8988T (cell line): ENCODE results near the gene IL17F.

Source experiments
- DNase-seq: peaks from one replicate; pipeline ENCODE4 v3.0.0; 2011

IL17F gene

DNA sequence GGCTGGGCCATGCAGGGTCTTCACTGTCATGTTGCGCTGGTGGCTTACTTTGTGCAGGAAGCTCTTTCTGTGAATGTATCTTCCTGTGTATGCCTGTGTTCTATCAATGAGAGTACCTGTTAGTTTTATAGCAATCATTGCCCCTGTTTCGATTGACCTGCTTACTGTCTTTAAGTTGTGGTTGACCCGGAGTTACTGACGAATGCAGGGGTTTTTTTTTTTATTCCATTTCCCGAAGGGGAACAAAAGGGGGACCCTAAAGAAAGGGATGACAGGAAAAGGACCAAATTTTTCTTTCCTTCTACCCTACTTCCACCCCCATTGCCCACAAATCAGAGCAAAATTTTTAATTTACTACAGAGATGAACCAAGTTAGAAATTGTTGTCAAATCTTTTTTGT lies at the start of gene IL17F:
TSS of gene IL17F (minus strand) at position 101 of the 400 bp plus-strand sequence. CDS start at position 30, 71 bp downstream.
- no peak for DNase-seq

DNA sequence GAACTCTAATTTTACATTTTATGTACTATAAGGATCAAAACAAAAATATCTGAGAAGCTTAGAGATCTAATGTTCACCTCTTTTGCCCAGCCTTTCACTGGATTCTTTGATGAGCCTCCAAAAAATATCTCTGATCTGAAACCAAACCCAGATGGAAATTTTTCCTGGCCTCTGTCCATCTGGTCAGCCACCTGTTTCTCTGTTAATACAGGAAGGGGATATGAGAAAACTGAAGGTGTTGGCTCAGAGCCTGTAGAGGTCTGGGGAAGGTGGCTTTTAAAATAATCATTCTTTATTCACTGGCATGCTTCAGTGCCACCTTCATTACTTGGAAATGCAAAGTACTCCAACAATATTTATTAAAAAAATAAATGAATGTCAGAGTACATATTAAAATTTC lies 48.8 kb upstream of the IL17F start:
- DNase-seq, result no peak

DNA sequence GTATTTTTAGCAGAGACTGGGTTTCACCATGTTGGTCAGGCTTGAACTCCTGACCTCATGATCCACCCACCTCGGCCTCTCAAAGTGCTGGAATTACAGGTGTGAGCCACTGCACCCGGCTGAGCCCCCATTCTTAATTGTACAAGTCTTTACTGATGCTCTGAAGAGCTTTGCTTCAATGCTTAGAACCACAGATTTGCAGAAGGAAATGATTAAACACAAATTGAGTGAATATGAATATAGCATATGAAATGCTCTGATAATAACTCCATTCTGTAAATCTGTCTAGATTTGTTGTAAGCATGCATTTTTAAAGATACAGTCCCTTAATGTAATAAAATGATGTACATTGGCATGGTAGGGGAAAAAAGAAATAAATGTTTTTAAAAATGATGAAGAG lies 44.5 kb upstream of the IL17F start:
- DNase-seq, result no peak

DNA sequence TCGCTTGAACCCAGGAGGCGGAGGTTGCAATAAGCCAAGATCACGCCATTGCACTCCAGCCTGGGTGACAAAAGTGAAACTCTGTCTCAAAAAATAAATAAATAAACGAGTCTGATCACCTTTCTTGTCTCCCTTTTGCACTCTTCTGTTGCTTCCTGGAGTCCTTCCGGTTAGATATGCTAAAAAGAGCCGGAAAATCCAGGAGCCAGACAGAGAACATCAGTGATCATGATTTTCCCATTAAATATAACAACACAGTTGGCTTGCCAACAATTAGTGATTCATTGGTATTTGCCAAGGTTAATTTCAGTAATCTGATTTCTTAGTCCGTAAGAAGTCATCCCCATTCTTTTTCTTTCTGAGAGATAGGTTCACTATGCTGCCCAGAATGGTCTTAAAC lies 43.9 kb upstream of the IL17F start:
- no peak for DNase-seq

DNA sequence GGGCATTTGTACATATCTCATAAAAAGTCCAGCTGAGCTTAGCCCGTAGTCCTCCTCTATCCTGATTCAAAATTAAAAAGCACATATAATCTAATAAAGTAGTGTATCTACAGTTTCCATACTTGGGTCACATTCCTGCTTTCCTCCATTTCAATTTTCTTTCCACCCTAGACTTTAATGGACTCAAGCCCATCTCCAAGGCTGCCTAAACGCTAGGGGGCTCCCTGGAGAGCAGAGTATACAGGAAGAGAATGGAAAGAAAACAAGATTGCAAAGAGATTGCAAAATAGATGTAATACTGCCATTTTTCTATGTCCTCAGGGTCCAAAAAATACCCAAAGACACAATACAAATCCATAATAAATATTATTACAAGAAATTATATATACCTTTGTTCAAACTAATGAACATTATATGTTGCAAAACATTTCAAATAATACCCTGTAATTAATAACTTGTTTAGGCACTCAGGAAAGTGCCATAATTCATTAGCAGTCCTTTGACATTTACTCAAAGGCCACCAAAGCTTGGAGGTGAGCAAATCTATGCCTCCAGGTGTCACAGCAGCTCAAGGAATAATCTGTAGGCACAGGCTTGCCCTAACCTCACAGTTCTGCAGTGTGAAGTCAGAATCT lies 42.6 kb upstream of the IL17F start:
- DNase-seq, result peak; percentile 31

DNA sequence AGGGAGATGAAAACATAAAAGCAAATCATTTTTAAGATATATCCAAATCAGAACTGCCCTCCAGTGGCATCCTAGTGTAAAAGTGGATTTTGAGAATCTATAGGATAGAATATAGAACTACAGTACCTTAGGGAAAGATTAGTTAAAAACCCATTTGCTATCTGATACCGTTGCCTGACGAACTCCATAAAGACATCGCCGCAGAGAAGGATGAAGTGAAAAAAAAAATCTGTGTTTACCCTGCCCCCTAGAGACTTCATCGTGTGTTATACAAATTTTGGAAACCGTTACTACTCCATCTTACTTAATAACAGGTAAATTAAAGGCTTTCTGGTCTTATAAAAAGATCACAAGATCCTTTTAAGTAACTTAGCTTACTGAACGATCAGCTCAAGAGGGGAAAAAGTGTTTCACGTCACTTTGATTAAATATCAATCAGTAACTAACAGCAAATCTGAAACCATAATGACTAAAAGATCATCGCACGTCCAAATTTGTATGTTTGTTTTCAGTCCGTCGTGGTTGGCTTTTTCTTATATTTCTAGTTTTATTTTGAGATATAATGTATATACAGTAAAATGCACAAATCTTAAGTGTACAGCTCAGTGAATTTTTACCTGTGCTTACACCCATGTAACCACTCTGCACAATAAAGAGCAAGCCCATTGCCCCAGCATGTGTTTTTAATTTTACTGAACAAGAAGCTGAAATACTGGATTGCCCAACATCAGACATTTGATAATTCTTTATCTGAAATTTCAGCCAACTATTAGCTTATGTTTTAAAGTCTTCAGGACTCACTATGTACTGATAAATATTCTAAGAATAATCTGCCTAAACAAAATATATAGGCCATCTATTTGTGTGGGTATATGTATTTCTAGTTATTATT lies 41.1 kb upstream of the IL17F start:
- DNase-seq, result no peak

DNA sequence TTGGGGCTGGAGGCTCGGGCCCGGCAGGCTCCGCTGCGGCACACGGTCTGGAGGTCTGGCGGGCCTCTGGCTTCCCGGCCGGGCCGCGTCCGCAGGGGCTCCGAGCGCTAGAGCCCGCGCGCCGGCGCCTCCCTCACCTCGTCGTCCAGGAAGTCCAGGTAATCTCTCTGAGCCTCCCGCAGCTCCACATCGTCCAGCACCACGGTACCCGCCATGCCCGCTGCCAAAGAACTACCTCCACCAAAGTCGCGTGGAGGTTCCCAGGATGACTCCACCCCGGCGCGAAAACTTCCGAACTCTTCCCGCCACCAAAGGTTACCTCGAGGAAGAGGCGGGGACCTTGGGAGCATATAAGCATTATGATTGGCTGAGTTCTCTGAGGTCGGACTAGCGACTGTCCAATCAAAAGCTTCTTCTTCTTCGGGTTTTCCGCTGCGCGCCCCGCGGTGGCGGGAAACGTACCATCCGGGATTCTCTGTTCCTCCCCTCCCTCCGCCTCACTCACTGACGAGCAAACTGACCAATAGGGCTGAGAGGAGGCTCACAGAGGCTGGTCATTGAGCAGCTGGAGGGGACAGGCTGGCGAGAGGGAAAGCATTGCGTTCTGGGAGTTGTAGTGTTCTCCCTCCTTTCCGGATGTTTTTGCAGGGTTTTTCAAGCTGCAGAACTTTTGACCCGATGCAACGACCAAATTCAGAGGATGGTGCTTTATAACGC lies 40.3 kb upstream of the IL17F start, which contains the start of gene MCM3:
TSS of gene MCM3 (minus strand) at position 283 of the 717 bp plus-strand sequence. CDS start at position 215, 68 bp downstream.
- DNase-seq, result peak; percentile 68

DNA sequence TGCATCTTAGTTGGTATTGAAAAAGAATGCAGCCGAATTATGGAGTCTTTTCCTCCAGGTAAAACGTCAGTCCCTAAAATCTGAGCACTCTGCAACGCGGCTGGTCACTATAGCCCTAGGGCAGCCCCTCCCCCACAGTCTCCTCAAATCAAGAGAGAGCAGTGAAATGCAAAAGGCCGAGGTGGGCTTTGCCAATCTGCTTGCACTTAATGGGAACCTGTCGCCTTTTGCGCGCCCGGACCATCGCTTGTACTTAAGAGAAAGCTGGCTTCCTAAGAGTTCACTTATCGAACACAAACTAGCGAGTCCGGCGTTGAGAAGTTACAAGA lies 39.8 kb upstream of the IL17F start:
- DNase-seq, result no peak

DNA sequence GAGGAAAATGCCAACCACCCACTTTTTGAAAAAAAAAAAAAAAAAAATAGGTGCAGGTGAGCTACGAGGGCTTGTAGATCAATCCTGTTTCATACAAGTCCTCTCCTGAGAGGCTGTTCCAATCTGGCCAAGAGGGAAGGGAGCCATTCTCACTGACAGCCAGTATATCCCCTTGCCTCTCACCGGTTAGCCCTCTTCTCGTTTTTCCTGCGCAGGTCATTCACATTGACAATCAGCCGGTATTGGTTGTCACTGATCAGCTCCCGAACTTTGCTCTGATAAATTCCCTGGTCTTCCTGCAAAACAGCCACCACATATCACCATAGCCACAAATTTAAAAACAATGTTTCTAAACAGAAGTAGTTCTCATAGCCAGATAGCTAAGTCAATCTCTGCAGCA lies 38.8 kb upstream of the IL17F start:
- no peak for DNase-seq

DNA sequence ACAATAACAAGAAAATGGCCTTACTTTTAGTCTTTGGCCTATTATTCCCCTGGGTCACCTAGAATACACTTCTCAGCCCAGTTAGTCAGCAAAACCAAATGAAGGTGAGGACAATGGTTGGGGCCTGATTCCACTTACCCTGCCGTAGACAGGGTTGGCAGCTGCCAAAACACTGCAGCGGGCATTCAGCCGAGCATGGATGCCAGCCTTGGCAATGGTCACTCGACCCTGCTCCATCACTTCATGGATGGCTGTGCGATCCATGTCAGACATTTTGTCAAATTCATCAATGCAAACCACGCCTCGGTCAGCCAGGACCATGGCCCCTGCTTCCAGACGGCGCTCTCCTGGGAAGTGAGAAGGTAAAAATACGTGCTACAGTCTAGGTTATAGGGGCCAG lies 31.8 kb upstream of the IL17F start:
- no peak for DNase-seq

DNA sequence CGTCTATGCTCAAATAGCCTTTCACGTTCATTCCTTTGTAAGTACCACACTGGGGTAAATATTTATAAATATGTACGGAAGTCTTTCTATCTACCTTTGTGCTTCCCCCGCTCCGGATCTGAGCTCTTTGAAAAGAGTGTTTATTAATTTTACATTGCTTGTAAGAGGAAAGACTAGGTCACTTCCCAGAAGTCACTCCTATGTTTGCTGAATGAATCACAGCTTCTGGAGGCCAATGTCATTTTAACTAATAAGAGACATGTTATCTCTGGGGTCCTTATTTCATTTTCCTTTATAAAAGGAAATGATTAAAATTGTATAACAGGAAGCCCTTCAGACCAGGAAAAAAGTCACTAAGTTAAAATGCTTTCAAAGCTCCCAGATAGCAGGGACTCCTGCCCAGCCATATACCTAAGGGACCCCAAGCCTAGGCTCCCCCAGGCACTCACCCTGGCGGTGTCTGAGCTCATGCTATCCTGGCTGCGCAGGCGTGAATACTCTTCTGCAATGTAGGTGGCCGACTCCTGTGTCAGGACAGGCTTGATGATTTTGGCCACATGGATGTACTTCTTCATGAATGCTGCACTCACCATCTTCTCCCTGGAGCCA lies 27.7 kb upstream of the IL17F start:
- DNase-seq, result no peak

DNA sequence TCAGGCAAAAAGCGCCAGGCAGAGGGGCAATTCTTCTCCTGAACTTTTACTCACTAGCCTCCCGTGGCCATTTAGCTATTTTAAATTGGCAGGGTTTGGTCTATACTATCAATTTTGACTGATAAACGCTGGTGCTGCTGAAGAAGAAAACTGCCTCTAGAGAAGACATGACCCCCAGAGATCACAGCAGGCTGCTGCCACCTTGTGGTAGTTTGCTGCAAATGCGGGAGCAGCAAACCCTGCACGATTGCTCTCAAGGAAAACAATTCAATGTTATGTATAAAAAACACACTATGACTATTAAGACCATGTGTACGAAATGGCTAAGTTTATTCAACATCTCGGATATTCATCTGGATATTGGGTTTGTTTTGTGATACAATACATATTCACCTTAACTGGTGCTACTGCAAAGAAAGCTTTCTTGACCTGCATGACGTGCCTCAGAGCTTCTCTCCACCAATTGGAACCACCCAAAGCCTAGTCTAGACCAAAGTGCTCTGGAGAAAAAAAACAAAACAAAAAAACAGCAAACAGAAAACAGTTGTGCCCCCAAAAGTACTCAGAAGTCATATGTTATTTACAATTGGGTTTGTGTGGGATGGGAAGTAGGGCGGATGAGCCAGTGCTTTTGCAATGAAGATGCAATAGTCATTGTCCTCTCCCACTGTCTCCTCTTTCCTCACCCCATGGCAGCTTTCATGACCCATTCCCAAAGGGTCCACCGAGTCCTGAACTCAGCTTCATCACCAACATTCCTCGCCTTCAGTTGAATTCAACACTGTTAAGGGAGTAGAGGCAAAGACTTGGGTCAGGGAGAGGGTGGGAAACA lies 19.6 kb upstream of the IL17F start:
- DNase-seq, result no peak

DNA sequence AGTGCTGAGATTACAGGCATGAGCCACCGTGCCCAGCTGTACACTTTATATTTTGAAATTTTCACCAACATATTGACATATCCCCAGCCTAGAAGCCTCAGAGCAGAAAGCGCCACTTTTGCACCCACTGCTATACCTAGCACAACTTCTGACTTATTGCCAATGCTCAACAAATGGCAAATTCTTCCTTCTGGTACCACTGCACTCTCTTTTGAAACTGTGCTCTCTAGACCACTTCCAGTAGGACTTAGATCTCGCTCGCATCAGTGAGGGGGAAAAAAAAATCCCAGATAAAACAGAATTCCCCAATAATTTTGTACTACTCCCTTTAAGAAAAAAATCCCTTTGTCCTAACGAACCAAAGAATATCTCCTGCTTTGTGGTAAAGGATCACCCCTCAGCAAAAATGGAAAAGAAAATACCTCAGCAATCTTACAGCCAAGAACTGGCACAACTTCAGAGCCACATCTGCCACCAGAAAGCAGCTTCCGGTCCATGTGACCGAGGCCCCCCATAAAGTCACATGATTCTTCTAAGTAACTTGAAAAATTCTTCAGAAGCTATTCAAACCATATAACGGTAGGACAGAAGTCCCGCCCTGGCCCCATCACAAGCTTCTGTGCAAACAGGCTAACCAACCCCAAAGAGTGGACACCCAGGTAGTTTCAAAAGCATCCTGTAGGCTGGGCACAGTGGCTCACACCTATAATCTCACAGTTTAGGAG lies 18.5 kb upstream of the IL17F start:
- no peak for DNase-seq

DNA sequence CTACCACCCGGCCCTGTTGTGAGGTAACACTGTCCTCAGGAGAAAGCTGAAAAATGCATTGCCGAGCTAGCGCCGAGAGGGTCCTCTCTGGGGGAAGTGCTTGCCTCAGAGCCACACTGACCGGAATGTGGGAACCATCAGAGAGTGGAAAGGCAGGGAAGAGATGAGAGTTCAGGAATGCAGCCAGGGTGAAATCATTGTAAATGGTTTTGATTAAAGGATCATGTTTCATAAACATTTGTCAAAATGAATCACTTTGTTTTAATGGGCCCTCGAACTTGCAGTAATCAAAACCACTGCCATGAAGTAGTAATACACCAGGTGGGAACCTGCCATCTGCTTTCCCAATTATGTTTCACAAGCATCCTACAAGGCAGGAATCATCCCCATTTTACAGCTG lies 16.9 kb upstream of the IL17F start:
- no peak for DNase-seq

DNA sequence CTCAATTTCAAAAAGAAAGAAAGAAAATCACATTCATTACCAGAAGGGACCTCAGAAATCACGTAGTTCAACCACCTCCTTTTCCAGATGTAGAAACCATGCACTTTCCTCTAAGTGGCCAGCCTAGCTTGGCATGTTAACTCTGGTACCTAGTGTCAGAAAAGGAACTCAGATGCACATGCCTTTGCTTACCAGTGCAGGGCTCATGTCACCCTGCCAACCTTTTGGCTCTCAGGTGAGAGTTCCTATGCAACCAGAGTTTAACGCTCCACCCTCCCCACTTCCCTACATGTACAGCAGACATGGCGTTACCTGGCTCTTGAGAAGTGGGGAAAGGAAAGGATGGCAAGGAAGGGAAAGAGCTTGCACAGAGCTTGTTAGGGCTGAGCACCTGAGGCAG lies 16.3 kb upstream of the IL17F start:
- DNase-seq, result no peak

DNA sequence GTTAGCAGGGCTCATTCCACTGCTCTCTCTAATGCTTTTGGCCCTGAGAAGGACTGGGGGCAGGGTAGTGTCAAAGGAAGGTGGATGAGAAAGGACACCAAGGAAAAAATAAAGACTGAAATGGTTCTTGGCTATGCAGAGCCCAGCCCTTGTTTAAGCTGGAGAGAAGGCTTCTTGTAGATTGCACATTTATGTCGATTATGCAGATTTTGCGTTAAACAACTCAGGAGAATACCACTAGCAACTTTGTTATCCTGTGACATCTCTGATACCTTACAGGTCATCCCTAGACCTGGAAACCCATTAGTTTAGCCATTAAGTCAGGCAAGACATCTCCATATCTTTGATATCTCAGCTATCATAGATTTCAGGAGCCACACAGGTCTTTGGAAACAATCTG lies 11.1 kb upstream of the IL17F start:
- DNase-seq, result no peak

DNA sequence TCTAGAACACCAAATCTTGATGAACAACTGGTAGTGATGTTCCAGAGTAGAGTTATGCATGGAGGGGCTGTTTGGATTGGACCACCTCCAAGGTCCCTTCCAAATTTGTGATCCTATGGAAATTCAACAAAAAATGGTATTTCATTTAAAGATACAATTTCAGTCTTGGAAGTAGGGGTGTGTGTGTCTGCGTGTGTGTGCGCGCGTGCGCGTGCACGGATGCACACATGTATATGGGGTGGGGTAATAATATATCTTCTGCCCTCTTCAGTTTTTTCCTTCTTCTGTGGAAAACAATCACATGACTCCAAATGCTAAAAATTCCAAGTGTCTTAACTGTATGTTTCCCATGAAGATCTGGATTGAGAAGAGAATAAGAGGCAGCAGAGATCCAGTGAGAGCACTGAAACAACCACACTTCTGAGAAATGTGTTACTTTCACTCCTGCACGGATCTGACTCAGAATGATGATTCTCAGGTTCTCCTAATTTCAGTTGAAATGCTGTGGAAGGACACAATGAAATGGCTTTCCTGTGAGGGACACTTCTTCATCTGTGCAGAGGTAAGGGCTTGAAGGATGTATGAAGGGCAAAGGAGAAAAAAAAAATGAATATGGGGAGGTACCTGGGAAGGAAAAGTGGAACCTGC lies 10.6 kb upstream of the IL17F start:
- DNase-seq, result no peak

DNA sequence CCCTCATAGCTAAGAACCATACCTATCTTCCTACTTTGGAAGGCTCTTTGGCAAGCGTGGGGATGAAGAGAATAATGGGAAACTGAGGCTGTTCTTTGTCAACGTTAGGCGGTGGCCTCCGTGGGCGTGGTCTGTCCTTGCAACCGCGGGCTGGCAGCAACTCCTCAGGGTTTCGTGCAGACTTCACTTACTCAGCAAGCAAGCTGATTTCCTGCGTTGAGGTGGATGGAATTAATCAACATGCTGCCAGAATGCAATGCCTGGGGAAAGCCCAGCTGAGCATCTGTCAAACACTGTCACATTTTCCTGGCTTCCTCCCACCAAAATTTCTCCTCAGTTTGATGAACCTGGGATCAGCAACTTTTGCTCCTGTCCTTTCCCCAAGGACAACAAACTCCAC lies 9.2 kb upstream of the IL17F start:
- DNase-seq, result no peak

DNA sequence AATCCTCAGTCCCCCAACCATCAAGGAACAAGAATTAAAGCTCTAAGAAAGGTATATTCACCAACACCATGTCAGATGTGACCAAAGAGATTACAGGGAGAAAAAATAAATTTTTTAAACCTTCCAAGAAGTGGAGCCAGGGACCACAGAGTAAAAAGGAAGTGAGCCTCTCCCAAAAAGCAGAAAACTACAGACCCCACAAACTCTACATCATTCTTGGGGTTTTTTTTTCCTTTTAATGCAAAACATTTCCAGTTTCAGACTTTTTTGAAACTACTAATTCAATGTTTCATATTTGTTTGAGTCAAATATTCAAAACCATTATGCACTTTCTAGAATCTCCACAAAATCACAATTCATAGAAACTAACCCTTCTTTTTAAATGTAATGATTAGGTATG lies 6.8 kb upstream of the IL17F start:
- no peak for DNase-seq

DNA sequence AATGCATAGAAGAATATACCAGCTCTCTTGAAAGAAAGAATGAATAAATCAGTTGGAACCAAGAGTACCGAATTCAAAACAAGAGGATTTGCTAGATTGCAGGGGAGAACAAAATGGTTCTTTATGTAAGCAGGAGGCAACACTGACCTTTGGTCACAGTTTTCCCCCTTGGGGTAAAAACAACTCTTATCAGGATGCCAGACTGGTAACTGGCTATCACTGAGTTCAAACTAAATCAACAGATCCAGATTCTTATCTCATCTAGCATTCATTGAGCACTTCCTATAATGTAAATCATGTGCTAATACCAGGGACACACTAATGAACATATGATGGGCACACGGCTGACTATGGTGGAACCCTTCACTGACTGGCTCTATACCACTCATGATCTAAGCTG lies 4.8 kb upstream of the IL17F start:
- no peak for DNase-seq

DNA sequence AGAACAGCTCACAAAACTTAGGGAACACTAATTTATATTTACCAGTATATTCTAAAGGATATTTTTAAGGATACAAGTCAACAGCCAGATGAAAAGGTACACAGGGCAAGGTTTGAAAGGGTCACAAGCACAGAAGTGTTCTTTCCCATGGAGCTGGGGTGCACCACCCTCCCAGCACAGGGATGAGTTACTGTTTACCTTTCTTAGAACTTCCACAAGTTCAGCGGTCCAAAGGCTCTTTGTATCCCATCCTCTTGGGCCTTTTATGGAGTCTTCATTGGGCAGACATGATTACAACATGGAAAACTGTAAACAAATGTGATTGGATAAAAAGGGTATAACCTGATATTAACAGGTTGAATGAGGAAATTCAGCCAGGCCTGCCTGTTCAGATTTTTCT lies 1.1 kb upstream of the IL17F start:
- DNase-seq, result no peak
